Dermis microvascular lymphatic vessel endothelial cell (primary cell): Measurements from ENCODE around the gene SYNE1. TPM values are rescaled to one million over a fixed set of nuclear protein-coding genes. Genes with fewer than 3 reads are reported as not detected.

Experiments
- DNase-seq, 2 donors: peaks; one replicate each; pipeline versions ENCODE4 v3.0.0 to v3.0.0-alpha.2; 2010; ENCODE audit warnings: low read depth in 2 of 2
- total RNA-seq: library from RNA; depleted of rRNA; stranded (reverse); fragments of >200 nt; gene quantifications from 2 replicates; pipeline ENCODE4 v1.2.1, GENCODE V29; 2014

Gene SYNE1
- total RNA-seq, 1 donor from 2014 or later: 41.3 TPM

DNA sequence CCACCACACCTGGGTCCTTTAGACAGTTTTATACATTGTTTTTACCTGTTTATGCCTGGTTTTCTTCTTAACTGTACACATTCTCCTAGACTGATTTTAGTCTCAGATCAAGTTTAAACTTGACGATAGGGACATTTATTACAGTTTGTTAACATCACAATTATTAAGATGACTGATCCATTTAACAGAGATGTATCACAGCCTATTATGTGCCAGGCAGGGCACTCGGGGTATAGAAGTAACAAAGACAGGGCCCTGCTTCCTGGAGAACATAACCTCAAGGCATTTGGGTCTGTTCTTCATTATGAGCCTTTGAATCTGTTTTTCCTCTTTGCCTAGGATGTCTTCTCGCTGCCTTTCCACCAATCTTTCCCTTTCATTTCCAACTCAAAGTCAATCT is 449.2 kb downstream of the SYNE1 start:
- DNase-seq: no peak

DNA sequence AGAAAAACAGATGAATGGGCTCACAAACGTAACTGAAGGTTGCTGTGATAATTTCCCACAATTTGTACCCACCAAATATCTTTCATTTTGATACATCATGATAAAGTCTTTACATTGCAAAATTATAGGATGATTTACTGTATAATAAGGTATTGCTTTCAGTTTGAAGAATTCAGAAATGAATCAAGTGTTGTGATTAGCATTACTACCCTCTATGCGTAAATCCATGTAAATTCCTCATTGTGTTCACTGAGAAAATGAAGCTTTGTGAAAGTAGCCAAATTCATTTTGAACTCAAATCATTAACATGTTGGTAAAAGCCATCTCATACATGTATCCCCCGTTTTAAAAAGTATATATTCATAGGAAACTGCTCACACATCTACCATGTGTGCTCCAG is 450.3 kb downstream of the SYNE1 start:
- DNase-seq: no peak

DNA sequence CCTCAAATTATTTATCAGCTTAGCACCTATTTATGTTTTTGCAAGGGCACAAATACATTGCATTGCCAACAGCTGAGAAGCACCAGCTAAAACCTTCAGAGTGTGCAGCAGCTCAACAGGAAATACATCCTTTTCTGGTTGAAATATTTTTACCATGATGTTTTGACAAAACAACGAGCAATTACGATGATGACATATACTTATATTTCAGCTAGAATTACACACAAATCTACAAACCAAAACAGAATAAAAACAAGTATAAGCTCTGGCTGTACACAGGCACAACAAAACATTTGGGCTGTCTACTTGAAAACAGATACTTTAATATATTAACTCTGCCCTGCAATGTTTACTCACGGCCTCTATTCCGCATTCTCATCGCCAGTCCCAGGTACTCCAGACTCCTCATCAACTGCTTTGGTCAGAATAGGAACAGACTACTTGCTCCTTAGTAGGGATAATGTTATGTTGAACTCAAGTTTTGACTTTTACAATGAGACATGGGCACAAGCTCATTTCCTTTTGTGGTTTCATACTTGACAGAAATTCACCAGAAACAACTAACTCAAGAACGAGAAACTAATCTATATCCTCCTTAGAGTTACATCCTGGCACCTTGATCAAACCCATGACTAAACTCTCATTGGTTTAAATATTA is 452.1 kb downstream of the SYNE1 start:
- no peak for DNase-seq

DNA sequence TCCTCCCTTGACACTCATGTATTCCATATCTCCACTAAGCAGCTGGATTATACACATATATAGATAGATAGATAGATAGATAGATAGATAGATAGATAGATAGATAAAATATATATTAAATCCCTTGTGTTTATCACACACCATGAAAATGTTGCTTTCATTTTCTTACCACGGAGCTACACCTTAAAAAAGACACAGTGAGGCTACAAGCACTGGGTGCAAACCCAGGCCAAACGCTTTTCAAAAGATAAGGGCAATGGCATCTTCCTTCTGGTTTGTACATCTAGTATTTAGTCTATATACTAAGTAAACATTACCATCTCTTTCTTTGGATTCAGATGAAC is 452.6 kb downstream of the SYNE1 start:
- no peak for DNase-seq

DNA sequence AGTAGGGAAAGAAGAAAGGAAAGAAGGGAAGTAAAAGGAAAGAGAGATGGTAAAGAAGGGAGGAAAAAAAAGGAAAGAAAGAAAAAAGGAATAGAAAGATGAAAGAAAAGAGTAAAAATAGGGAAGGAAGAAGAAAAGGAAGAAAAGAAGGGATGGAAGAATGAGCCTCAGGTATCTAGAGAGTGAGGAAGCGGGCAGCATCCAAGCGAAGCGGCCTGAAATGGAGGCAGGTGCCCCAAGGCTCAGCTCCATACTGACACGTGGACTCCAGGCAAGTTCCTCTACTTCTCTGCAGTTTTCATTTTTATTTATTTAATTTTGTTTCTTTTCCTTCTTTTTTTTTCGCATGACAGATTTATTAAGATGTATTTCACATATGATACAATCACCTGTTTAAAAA is 456.6 kb downstream of the SYNE1 start:
- DNase-seq: no peak

DNA sequence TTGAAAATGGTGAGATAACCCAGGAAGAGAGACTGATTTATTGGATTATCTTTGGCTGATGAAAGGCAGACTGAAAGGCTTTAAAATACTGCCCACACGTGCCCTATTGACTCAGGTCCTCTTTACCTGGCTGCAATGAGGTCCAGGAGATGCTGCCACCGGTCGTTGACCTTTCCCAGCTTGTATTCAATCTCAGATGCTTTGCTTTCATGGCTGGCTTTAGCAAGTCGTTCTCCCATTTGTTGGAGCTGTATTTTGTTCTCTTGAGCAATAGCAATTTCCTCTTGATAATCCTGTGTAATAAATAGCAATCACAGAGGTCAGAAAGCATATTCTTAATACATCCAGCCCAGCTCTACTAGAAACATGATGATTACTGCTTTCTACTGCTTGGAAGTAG is 460.9 kb downstream of the SYNE1 start:
- no peak for DNase-seq

DNA sequence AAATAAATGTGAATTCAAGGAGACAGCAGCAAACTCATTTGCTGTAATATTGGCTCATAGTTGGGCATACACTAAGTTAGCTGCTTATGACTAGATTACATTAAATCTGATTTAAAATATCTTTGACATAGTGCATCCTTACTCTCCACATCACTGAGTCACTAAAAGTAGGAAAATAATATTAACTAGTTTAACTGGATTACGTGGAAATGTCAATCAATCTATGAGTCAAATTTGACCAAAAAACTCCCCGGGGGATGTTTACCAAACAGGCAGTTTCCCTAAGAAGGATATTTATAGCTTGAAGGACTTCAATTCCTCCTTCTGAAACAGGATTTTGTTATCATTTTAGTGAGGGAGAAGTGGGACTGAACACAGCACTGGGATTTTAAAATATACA is 463.2 kb downstream of the SYNE1 start:
- DNase-seq: no peak

DNA sequence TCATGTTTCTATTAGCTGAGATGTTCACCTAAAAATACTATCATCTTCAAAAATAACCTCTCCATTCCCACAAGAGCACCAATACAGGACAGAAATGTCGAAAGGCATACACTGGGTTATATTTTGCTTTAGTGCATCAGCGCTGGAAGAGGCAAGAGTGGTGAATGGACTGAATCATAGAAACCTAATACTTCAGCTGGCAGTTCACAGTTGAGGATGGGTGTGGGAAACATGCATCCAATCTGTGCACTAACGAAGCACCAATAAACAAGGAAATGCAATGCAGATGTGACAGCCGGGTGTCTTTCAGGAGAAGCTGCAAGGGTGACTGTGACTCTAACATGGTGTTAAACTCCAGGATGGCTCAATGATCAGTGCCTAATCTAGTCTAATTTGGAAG is 463.8 kb downstream of the SYNE1 start:
- DNase-seq: no peak

DNA sequence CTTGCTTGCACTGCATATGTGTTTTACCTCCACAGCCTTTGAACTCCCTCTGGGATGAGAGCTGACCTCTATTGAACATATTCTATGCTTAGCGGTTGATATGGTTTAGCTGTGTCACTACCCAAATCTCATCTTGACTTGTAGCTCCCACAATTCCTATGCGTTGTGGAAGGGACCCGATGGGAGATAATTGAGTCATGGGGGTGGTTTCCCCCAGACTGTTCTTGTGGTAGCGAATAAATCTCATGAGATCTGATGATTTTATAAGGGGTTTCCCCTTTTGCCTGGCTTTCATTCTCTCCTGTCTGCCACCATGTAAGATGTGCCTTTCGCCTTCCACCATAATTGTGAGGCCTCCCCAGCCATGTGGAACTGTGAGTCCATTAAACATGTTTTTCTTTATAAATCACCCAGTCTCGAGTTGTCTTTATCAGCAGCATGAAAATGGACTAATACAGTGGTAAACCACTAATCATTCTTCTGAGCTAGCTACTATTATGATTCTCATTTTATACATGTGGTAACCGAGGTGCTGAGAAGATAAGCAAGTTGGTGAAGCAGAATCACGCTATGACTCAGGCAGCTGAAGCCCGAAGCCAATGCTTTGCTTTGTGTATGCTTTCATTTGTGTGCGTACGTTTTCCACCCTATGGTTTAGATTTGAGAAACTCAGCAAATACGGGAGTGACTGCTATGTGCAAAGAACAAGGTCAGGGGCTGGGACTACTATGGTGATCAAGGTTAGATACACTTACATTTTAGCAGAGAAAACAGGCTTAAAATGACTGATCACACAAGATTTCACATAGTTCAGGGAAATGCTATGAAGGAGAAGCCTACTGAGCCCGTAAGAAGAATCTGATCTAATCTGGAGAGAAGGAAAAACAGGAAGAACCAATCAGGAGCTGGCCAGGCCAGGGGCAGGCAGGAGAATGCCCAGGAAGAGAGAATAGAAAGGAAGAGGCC is 466.2 kb downstream of the SYNE1 start:
- no peak for DNase-seq

DNA sequence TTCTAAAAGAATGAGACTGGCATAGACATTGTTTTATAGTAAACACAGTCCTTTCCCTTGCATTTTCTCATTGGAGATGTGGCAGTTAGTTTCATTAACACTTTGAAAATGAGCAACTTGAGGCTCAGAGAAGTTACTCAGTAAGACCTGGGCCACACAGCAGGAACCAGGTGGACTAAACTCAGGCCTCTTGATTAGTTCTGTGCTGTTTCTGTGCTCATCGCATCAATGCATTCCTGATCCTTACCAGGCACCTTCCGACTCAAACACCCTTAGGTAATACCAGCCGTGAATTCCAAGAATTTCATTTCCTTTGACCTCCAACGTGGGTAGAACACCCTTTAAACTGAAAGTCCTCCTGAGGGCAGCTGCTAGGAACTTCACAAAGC is 466.9 kb downstream of the SYNE1 start:
- DNase-seq: no peak

DNA sequence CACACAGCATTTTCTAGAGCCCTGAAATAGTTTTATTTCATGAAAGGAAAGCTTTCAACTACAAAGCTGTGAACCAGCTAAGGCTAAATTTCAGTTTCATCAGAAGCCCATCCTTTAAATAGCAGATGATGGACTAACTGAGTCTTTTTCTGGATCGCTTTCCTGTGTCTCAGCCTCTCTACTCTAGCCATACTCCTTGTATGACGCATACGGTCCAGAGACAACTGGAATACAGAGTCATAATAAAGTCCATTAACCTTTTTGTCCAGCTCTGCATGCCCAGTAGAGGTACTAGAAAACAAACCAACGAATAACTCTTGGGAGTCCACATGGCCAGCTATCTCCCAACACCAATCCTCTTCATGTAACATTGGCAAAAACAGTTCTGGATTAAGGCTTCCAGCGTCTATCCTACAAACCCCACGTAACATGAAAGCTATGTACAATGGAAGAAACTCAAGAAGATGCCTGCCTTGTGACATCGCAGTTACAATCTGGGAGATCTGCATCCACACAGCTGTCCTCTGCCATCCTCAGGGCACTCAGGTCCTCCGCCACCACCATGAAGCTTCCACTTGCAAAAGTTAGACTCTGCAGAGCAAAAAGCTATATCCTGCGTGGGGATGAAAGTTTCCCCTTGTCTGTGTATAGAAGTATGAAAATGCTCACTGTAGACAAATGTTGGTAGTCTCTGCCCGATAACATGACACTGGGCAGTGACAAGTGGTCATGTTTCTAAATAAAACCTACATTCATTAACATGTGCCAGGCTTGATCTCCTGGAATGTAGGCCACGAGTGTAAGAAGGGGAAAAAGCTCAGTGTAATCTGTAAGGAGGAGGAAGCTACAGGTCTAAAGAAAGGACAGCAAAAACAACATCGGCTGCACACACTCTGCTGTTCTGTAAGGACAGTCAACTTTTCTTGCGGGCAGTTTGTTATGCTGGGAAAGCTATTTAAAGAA is 469.2 kb downstream of the SYNE1 start:
- DNase-seq: no peak

DNA sequence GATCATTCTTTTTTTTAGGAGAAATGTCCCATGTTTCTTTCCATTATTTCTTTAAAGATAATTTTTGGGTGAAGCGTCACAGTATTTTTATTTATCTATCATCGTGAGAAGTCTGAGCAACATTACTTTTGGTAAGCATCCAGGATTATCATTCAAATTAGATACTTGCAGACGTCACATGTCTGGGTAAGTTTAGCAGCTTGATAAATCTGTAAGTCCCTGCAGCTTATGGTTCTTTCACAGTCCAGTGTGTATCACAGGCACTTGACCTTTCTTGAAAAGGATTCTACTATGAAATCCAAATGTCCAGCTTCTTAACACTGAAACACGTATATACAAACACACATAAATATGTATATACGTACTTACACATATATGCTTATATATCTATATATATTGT is 470.3 kb downstream of the SYNE1 start:
- no peak for DNase-seq

DNA sequence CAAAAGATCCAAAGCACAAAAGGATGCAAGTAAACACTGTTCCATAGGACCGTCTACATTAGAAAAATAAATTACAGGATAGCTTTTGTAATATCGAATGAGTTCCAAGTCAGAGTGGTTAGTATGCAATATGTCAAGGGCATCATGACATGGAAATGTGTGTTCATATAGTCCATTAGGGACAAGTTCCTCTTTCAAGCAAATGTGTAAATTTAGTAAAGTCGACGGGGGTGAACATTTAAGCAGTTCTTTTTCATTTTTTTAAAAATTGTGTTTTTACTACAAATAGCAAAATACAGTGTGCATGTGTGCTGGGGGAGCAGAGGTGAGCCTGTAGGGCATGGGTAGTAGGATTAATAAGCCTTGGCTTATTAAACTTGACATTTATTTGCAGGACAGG is 470.7 kb downstream of the SYNE1 start:
- DNase-seq: no peak

DNA sequence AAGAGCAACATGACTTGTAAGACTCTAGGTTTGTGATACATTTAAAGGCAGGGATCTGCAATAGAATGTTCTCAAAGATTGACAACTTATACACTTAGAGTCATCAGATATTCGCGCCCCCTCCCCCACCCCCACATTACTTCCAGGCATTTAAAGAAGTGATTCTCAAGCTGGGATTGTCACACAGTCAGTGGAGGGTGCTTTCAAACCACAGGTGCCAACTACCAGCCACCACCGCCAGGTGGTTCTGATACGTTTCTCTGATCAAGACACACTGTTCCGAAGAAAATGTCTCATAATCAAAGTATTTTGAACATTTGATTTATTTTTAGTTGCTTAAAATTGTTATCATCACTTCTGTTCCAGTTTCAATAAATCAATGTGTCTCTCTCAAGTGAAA is 472.2 kb downstream of the SYNE1 start:
- DNase-seq: no peak

DNA sequence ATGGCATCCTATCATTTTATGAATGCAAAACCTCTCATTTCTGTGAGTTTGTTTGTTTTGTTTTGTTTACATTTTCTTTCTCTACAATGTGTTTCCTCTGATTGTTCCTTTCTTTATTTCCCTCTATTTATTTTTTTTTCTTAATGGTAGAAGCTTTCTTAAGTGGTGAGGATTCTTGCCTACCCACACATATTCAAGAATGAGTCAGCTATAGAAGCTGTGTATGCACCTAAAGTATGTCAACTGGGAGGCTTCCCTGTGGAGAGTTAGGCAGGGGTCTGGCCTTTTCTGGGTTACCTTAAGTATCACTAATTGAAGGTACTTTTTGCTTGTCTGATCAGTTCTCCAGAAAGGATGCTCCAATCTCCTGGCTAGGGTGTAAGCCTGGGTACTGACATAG is 475.7 kb downstream of the SYNE1 start:
- peak in 1 of 2 donors; percentile 46 for DNase-seq

DNA sequence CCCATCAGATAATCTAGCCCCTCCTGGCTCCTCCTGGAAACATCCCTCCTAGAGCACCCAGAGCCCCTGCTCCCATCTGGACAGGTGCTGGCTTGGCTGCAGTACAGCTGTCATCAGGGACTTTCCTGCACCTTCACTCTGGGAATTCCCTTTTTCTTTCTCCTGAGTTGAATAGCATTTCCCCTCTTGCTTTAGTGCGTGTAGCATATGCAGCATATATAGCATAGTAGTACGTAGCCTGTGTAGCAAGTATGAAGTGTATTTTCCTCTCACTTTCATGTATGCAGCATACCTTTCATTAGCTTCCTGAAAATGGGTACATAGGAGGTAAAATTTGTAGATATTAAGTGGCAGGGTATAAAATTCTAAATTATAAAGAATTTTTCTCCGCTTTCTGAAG is 476.8 kb downstream of the SYNE1 start:
- DNase-seq: peak; percentile 31 to 35

DNA sequence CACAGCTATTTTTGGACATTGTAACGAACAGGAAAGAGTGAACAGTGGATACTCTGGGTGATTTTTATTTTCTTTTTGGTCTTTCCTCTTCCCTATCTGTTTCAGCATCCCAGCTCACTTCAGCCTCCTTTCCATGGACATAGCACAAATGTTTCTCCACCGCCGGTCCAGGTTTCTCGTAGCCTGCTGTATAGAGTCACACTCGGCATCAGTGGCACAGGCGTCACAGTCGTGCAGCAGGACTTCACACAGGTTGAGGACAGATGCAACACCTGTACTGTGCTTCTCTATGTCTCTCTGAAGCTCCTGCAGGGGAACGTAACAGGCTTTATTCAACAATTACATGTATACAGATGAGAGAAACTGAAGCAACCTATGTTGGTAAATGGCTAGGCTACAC is 481.4 kb downstream of the SYNE1 start:
- no peak for DNase-seq

DNA sequence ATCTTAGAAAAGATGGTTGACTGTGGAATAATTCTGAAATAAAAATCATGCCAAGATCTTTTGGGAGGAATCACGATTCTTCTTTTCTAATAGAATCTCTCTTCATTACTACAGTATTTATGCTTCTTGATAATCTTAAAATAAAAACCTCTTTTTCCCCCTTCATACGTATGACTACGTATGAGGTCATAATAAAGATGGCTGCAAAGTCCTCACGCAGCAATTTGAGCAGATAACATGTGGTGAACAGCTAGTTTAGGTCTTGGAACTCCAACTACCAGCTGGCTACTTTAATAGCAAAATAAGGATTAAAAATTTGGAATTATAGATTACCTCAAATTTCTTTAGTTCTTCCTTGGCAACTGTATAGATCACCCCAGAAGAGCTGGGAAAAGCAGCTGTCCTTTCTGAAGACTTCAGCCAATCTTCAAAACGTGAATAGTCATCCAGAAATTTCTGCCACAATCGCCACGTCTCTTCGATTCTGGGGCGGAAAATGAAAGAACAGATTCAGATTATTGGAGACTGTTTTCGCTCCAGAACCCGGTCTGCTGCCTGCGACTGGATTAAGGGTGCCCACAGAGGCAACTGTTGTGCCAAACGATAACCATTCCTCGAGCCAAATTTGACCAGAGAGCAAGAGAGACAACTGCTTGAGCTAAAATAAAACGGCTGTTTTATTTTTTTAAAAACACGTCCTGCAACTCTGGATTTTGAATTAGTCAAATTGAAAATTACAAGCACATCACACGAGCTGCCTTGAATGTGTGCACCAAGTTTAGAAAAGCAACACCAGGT is 482.4 kb downstream of the SYNE1 start:
- DNase-seq: no peak

DNA sequence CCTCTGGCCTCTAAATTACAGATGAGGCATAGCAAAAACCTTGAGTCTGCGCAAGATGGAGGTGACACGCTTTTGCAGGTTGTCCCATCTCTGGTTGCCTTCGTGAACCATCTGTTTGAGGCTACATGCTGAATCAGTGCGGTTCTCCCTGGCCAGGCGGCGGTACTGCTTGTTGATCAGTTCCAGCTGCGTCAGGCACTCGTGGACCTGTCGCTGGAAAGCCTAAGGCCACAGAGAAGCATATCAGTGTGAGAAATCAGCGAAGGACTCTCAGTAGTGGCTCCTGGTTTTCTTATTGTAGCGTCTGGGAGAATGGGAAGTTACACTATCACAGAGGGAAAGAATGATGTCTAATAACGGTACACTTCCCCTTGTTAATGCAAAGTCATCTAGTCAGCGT is 485.2 kb downstream of the SYNE1 start:
- DNase-seq: no peak

DNA sequence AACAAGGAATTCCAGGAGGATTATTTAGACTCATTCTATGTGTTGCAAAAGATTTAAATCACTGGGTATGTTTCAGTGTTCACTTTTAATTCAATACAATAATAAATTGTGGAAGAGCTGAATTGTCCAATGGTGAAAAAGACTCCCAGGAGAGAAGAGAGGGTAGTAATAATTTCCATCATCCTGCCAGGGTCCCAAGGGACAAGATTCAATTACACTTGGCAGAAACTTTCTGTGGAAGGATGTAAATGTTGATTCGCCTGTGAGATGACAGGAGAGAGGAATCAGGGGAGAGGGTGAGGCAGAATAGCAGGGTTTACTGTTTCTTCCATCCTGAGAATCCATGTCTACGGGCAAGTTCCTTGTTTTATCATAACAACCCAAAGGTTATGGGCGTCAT is 487.0 kb downstream of the SYNE1 start:
- DNase-seq: no peak

DNA sequence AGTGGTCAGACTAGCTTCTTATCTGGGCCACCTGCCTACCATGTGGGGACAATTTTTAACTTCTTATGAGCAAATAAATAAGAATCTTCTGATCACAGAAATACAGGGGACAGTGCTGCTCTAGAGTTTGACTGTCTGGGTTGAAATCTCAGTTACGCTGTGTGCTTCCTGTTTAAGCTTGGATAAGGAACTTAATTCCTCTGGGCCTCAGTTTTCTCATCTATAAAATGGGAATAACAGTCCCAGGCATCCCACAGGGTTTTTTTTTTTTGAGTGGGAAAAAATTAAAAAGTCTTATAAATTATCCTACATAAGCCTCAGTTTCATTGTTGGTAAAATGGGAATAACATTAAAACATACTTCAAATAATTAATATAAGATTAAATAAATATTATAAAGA is 488.8 kb downstream of the SYNE1 start:
- no peak for DNase-seq
